T-helper 1 cell treated with Interleukin-12 subunit alpha and Interleukin-12 subunit beta and Interleukin-4 antibody, amounts not matched to agents 30 μg/mL and 1 μg/mL, for 36 hours (primary cell): ENCODE measurements around the gene EEF1AKMT3.

Source experiments
- H3K27ac Mint-ChIP-seq: one replicate; pipeline ENCODE4 v1.8.0; 2021; ENCODE audit warnings: mild to moderate bottlenecking, mixed read lengths
- H3K27me3 Mint-ChIP-seq: one replicate; pipeline ENCODE4 v1.8.0; 2021; ENCODE audit warnings: low read depth, mixed read lengths
- H3K36me3 Mint-ChIP-seq: one replicate; pipeline ENCODE4 v1.8.0; 2021; ENCODE audit warnings: low read depth, mixed read lengths
- H3K4me1 Mint-ChIP-seq: one replicate; pipeline ENCODE4 v1.8.0; 2021; ENCODE audit warnings: low read depth, mixed read lengths
- H3K4me3 Mint-ChIP-seq: one replicate; pipeline ENCODE4 v1.8.0; 2021; ENCODE audit warnings: mild to moderate bottlenecking, moderate library complexity, mixed read lengths
- H3K9me3 Mint-ChIP-seq: one replicate; pipeline ENCODE4 v1.8.0; 2021; ENCODE audit warnings: mixed read lengths

EEF1AKMT3 gene

DNA sequence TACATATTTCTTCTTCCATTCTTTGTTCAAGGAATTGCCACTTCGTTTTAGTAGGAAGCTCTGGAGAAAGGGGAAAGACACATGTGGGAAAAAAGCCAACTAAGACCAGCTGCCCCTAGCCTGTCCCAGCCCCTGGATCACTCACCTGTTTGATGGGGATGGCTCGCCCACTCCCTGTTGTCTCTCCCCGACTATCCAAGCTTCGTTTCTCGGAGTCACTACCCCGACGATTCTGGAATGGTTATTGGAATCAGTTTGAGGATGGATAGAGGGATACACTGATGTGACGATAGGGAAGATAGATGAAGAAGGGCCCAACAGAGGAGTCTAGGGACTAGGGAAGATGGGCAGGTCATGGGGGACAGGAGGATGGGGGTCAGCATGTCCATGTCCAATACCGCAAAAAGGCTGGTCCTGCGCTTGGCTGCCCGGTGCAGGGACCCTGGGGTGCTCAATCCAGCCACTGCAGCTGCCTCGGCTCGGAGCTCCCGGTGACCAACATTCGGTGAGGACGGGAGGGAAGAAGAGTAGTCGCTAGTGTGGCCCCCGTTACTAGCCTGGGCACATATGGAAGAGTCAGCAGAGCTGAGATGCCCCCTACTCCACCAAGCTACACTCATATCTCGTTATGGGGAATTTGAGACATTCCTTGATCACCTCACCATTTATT is 40.9 kb upstream of the EEF1AKMT3 start:
- H3K9me3 Mint-ChIP-seq = no peaks in the 10 kb centered on the region
- peaks cover 10% of the 10 kb centered on the region for H3K4me1 Mint-ChIP-seq
- peaks cover 54% of the 10 kb centered on the region for H3K36me3 Mint-ChIP-seq
- no peaks in the 10 kb centered on the region for H3K27me3 Mint-ChIP-seq
- H3K27ac Mint-ChIP-seq = no peak overlapping the region
- H3K4me3 Mint-ChIP-seq = no peak overlapping the region

- no peaks in the 10 kb centered on the region for H3K27me3 Mint-ChIP-seq
- no peak overlapping the region for H3K27ac Mint-ChIP-seq
Observed at GRCh38 chr12:57732270-57732669, 40.1 kb upstream of the EEF1AKMT3 start.

DNA sequence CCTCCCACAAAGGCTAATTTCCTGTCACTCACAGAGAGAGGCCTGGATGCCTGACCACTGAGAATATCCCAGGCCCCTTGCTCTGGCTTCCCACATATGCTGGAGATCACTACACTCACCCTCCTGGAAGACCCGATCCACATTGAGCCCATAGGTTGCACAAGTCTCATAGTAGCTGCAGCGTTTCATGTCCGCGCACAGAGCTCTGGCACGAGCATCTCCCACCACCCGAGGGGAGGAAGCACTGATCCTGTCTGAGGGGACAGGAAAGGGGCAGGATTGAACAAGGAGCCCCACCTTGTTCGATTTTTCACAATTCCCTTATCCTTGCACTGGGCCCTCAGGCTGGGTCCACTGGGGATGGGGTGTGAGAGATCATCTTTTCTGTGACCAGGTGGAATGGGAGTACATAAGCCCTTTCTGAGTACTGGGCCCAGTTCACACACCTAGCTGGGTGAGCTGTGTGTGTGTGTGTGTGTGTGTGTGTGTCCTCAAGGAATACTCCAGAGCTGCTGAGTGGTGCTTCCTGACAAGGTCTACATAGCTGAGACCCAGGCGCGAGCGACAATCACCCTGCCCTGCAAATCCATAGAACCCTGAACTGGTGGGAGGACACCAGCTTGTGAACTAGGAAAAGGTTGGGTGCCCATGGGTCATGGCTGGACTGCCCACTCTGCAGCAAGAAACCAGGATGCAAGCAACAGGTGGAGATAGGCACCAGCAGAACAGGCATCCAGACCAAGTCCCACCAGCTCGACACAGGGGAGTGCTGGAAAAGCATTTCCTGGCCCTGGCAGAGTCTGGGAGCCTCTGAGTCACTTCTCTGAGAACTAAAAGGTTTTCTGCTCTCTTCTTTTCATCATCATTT is 39.5 kb upstream of the EEF1AKMT3 start:
- no peak overlapping the region for H3K4me3 Mint-ChIP-seq

More at GRCh38 chr12:57732270-57732669, 40.1 kb upstream of the EEF1AKMT3 start:
- Mint-ChIP-seq H3K36me3 (peaks cover 58% of the 10 kb centered on the region), H3K4me1 (peaks cover 14% of the 10 kb centered on the region), H3K4me3 (no peak overlapping the region), H3K9me3 (no peaks in the 10 kb centered on the region)

DNA sequence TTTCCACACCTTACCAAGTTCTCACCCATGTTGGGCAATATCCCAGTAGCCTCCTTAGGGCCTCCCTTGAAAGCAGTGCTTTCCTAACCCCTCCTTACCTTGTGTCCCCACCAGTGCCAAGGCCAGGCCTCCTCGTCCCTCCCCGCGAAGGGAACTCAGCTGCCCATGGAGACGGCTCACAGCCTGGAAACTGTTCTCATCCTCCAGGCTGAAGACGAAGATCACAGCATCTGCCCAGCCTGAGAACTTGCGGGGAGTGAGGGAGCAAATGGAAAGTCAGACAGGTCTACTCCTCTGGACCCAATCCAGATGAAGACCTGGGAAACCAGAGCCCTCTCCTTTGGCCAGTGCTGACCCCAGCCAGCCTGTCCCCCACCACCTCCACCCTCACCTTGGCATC is 38.5 kb upstream of the EEF1AKMT3 start:
- Mint-ChIP-seq H3K27me3 (no peaks in the 10 kb centered on the region), H3K36me3 (peaks cover 51% of the 10 kb centered on the region), H3K4me1 (peaks cover 12% of the 10 kb centered on the region), H3K9me3 (no peaks in the 10 kb centered on the region), H3K4me3 (no peak overlapping the region), H3K27ac (no peak overlapping the region)

More for the DNA sequence above, 39.5 kb upstream of the EEF1AKMT3 start:
- Mint-ChIP-seq H3K27me3 (no peaks in the 10 kb centered on the region), H3K9me3 (no peaks in the 10 kb centered on the region), H3K36me3 (peaks cover 55% of the 10 kb centered on the region), H3K27ac (no peak overlapping the region), H3K4me1 (peaks cover 14% of the 10 kb centered on the region)

- Mint-ChIP-seq H3K27me3 (no peaks in the 10 kb centered on the region), H3K4me1 (peaks cover 18% of the 10 kb centered on the region), H3K36me3 (peaks cover 55% of the 10 kb centered on the region), H3K27ac (no peak overlapping the region), H3K9me3 (no peaks in the 10 kb centered on the region), H3K4me3 (no peak overlapping the region)
Observed at GRCh38 chr12:57734591-57734990, 37.8 kb upstream of the EEF1AKMT3 start.

DNA sequence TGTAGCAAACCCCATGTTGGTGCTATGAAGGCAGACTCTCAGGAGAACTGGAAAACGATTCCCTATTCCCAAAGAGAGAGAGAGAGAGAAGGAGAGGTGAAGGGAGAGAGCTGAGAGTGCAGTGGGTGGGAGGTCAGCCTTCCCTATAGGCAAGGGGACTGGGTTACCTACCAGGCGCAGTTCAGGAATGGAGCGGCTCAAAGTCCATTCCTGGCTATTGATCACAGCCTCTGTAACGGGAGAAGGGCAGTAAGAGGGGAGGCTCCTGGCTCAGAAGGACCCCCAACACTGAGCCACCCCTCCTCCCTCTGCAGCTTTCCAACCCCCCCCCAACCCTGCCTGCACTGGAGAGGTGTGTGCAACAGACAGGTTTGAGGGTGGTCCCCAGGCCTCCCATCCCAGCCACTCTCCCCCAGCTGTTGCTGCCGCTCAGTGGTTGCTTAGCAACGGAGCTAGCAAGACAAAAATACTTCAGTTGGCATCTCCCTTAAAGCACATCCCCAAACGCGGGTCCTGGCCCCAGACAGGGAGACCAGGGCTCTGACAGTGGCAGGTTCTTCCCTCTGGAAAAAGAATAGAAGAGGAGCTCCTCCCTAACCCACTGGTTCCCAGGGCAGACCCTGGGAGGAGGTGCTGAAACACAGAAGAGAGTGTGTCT is 37.1 kb upstream of the EEF1AKMT3 start:
- H3K36me3 Mint-ChIP-seq = peaks cover 51% of the 10 kb centered on the region

DNA sequence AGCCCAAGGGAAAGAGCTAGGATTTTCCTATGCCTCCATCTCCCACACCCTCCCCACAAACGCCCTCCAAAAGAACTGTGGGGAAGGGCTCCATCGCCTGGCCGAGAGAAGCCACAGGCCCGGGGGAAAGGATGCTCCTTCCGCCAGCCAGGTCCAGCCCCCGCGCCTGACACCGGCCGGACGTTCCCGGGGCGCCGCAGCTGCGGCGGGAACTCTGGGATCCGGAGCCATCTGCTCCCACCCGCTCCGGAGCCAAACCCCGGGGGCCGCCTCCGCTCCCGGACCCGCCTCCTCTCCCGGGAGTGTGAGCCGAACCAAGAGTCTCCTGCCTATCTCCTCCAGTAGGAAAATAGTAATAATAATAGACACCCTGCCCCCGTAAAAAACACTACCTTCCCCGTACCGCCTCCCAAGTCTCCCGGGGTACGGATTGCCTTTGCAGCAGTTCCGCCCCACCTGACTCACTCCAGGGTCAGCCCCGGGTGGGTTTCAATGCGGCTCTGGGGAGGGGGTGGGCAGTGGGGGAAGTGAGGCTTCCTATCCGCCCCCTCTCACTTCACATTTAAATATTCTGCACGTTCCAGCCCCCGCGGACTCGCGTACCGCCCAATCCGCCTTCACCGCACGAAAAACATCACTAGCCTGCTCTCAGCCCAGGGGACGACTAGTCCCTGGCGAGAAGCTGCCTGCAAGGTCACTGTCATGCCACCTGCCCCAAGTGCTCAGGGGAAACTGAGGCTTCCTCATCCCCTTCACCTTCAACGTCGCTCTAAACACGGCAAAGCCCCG is 36.3 kb upstream of the EEF1AKMT3 start:
- Mint-ChIP-seq H3K27me3 (no peaks in the 10 kb centered on the region), H3K27ac (no peak overlapping the region), H3K4me3 (no peak overlapping the region), H3K4me1 (peaks cover 26% of the 10 kb centered on the region), H3K9me3 (no peaks in the 10 kb centered on the region), H3K36me3 (peaks cover 50% of the 10 kb centered on the region)

More for the DNA sequence above, 37.1 kb upstream of the EEF1AKMT3 start:
- Mint-ChIP-seq H3K27me3 (no peaks in the 10 kb centered on the region), H3K4me3 (no peak overlapping the region), H3K27ac (peak overlapping the region; percentile 5), H3K9me3 (no peaks in the 10 kb centered on the region), H3K4me1 (peaks cover 19% of the 10 kb centered on the region)

GRCh38 chr12:57736741-57737466 is 35.5 kb upstream of the EEF1AKMT3 start:
- H3K36me3 Mint-ChIP-seq = peaks cover 45% of the 10 kb centered on the region
- H3K4me1 Mint-ChIP-seq = peaks cover 28% of the 10 kb centered on the region
- no peaks in the 10 kb centered on the region for H3K27me3 Mint-ChIP-seq
- no peak overlapping the region for H3K4me3 Mint-ChIP-seq
- H3K27ac Mint-ChIP-seq = no peak overlapping the region
- no peaks in the 10 kb centered on the region for H3K9me3 Mint-ChIP-seq

DNA sequence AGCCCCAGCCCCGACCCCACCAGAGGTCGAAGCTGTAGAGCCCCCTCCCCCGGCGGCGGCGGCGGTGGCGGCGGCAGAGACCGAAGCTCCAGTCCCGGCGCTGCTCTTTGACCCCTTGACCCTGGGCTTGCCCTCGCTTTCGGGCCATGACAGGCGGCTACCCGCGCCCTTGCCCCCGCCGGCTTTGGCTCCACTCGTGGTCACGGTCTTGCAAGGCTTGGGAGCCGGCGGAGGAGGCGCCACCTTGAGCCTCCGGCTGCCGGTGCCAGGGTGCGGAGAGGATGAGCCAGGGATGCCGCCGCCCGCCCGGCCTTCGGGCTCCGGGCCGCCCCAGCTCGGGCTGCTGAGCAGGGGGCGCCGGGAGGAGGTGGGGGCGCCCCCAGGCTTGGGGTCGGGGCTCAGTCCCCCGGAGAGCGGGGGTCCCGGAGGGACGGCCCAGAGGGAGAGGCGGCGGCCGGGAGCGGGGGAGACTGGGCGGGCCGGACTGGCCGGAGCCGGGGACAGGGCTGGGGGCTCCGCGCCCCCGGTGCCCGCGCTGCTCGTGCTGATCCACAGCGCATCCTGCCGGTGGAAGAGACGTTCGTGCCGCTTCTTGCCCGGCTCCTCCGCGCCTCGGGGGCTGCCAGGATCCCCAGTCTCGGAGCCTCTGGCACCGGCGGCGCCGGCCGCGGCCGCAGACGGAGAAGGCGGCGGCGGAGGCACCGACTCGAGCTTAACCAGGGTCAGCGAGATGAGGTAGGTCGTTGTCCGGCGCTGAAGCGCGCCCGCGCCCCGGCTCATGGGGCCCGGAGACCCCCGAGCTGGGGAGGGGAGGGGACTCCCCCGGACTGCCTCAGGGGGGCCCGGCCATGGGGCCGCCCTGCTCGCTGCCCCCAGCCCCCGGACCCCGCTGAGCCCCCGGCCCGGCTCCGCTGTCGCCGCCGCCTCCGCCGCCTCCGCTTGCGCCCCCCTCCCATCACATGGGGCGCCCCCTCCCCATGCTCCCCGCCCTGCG is 34.6 kb upstream of the EEF1AKMT3 start:
- Mint-ChIP-seq H3K4me1 (peaks cover 32% of the 10 kb centered on the region), H3K27ac (no peak overlapping the region), H3K9me3 (no peaks in the 10 kb centered on the region), H3K4me3 (no peak overlapping the region), H3K27me3 (no peaks in the 10 kb centered on the region), H3K36me3 (peaks cover 38% of the 10 kb centered on the region)

DNA sequence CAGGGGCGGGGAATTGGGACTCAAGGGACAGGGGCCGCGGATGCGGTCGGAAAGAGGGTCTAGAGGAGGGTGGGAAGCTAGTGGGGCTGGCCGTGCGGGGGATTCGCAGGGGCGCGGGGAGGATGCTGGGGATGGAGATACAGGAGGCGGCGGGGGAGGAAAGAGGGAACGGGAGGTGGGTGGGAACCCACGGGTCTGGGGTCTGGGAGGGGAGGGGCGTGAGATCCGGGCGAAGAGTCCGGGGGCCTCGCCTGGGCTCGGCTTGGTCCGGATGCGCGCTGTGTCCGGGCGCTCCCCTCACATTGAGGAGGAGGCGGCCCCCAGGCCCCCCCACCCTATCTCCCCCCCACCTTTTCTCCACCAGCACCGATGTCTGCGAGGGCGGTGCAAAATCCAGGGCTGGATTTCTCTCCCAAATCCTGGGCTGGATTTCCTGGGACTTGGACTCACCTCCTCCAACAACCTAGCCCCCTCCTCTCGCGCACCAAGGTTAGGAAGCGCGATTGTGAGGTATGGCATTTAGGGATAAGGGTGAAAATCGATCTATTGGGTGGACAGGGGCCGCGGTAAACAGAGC is 33.7 kb upstream of the EEF1AKMT3 start, which contains the start of gene AGAP2:
TSS of gene AGAP2 (minus strand) at position 82 of the 577 bp plus-strand sequence. CDS start 496 bp downstream, outside the sequence.
- peak within 1 kb of the TSS; percentile 62 for H3K27ac Mint-ChIP-seq
- no peaks in the 10 kb centered on the region for H3K27me3 Mint-ChIP-seq
- peaks cover 31% of the 10 kb centered on the region for H3K36me3 Mint-ChIP-seq
- H3K4me3 Mint-ChIP-seq = peak within 1 kb of the TSS; percentile 71
- peaks cover 32% of the 10 kb centered on the region for H3K4me1 Mint-ChIP-seq
- no peaks in the 10 kb centered on the region for H3K9me3 Mint-ChIP-seq

GRCh38 chr12:57739387-57739786 is 33.0 kb upstream of the EEF1AKMT3 start:
- Mint-ChIP-seq H3K27ac (peak overlapping the region; percentile 62), H3K4me3 (peak overlapping the region; percentile 71), H3K27me3 (no peaks in the 10 kb centered on the region), H3K4me1 (peaks cover 38% of the 10 kb centered on the region), H3K9me3 (no peaks in the 10 kb centered on the region), H3K36me3 (peaks cover 29% of the 10 kb centered on the region)

GRCh38 chr12:57739914-57740538 is 32.4 kb upstream of the EEF1AKMT3 start:
- Mint-ChIP-seq H3K36me3 (peaks cover 26% of the 10 kb centered on the region), H3K4me3 (peak overlapping the region; percentile 90), H3K27ac (peak overlapping the region; percentile 6), H3K27me3 (no peaks in the 10 kb centered on the region), H3K4me1 (peaks cover 38% of the 10 kb centered on the region), H3K9me3 (no peaks in the 10 kb centered on the region)
